Adrenal gland (tissue), 12 donors: ENCODE data around the gene SPANXA2. TPM values are rescaled to one million over a fixed set of nuclear protein-coding genes. Genes with fewer than 3 reads are reported as not detected.

ENCODE experiments used
- DNase-seq, 7 donors: peaks; one replicate each; pipeline ENCODE4 v3.0.0-alpha.2; 2019 to 2020
- H3K27ac ChIP-seq, 5 donors: fragments of 200-600 bp; sonication (generic) in 4 of 5; 1 replicate in 3 of 5; 2 replicates in 2 of 5; pipeline versions ENCODE4 v1.5.1 to v1.8.0; 2016 to 2020; ENCODE audit warnings: mild to moderate bottlenecking in 1 of 5
- H3K27me3 ChIP-seq: fragments of 200-600 bp; 2 replicates; pipeline ENCODE4 v1.8.0; 2021
- H3K36me3 ChIP-seq, 2 donors: fragments of 200-600 bp; replicated peaks in 1 of 2; 1 replicate in 1 of 2; 2 replicates in 1 of 2; pipeline versions ENCODE4 v1.5.1 to v1.8.0; 2018 to 2022
- H3K4me1 ChIP-seq, 2 donors: fragments of 200-600 bp; replicated peaks in 1 of 2; 1 replicate in 1 of 2; 2 replicates in 1 of 2; pipeline versions ENCODE4 v1.5.1 to v1.8.0; 2018 to 2021
- H3K4me3 ChIP-seq, 4 donors: fragments of 200-600 bp; sonication (generic) in 3 of 4; one replicate each; pipeline ENCODE4 v1.5.1; 2016 to 2018
- H3K9me3 ChIP-seq, 3 donors: fragments of 200-600 bp; sonication (generic) in 1 of 3; replicated peaks in 1 of 3; 1 replicate in 2 of 3; 2 replicates in 1 of 3; pipeline versions ENCODE4 v1.5.1 to v1.8.0; 2016 to 2021
- POLR2A ChIP-seq, 2 donors: fragments of 450-650 bp; IDR thresholded peaks; one replicate each; pipeline ENCODE4 v1.6.1; 2017; ENCODE audit warnings: antibody characterized with exemption in 2 of 2, mild to moderate bottlenecking in 2 of 2, moderate library complexity in 1 of 2
- WGBS, 4 donors: extraction: QIAGEN DNeasy Blood & Tissue Kit in 2 of 4; methylation state at CpG; one replicate each; pipeline versions ENCODE4 v1.1.5 to v1.1.7; 2013 to 2017; 5-methylcytosine and 5-hydroxymethylcytosine counted together
- intact Hi-C, 2 donors: fragments of 100-400 bp; cut with DNase I; formaldehyde crosslinking; loops; one replicate each; pipeline versions ENCODE4 v1.14.1 to v1.15.0; 2022 to 2023
- polyA plus RNA-seq, 3 donors: library from polyadenylated mRNA; stranded (reverse); fragments of 200-250 nt in 2 of 3; fragments of 350-450 nt in 1 of 3; fragmentation: Illumina TruSeq in 1 of 3; extraction: RNeasy Lipid Tissue Mini Kit (QIAGEN cat#74804) in 1 of 3; gene quantifications; one replicate each; pipeline ENCODE4 v1.2.3, GENCODE V29; 2013 to 2014
- total RNA-seq, 9 donors: library from RNA; depleted of rRNA in 4 of 9; stranded (reverse); fragments of >200 nt in 4 of 9; fragments of 120-200 nt in 1 of 9; fragmentation: NEBNext Ultra II Directional in 1 of 9; extraction: Animal tissue kit (Norgen Biotek cat#: 25700) in 1 of 9; gene quantifications; one replicate each; pipeline versions ENCODE4 v1.1.0 to v1.2.4, GENCODE V29; 2013 to 2023
- TF ChIP-seq, protein P1 (sequence below), 6 experiments: fragments of 450-650 bp in 4 of 6; fragments of 200-600 bp in 2 of 6; sonication (generic) in 1 of 6; IDR thresholded peaks; 1 replicate in 5 of 6; 2 replicates in 1 of 6; pipeline versions ENCODE4 v1.5.1 to v1.8.0; 2016 to 2021; ENCODE audit warnings: antibody characterized with exemption in 6 of 6, mild to moderate bottlenecking in 2 of 6, moderate library complexity in 1 of 6
- donor health status: healthy with polysubstance abuse.
- donor health status: Bipolar disorder and iron deficiency.
- donor health status: DM: yes; HTN: yes; CAD: no.
- donor health status: DM: no; HTN: no; CAD: no.
- donor health status: DM: no; HTN: no; CAD: no.
- donor health status: DM: yes; HTN: yes; CAD: no.

SPANXA2 gene
- total and polyA plus RNA-seq, 12 donors = not detected

DNA sequence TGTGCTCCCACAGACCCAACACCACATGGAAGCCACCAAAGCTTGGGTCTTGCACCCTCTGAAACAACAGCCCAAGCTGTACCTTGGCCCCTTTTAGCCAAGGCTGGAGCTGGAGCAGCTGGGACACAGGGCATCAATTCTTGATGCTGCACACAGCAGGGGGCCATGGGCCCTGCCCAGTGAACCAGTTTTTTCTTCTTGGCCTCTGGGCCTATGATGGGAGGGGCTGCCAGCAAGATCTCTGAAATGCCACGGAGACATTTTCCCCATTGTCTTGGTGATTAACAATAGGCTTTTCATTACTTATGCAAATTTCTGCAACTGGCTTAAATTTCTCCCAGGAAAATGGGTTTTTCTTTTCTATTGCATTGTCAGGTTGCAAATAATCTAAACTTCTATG, 49.0 kb downstream of the SPANXA2 start:
- WGBS, 4 donors = 0 to 50% (median 28%) methylated on average over 1 of the region's 1 CpG
- Histone ChIP-seq H3K27ac (no peak overlapping the region), H3K36me3 (no peaks in the 10 kb centered on the region), H3K27me3 (no peaks in the 10 kb centered on the region), H3K4me1 (no peaks in the 10 kb centered on the region), H3K9me3 (no peaks in the 10 kb centered on the region), H3K4me3 (no peak overlapping the region)
- no peak for DNase-seq
- TF ChIP-seq, protein P1, sequence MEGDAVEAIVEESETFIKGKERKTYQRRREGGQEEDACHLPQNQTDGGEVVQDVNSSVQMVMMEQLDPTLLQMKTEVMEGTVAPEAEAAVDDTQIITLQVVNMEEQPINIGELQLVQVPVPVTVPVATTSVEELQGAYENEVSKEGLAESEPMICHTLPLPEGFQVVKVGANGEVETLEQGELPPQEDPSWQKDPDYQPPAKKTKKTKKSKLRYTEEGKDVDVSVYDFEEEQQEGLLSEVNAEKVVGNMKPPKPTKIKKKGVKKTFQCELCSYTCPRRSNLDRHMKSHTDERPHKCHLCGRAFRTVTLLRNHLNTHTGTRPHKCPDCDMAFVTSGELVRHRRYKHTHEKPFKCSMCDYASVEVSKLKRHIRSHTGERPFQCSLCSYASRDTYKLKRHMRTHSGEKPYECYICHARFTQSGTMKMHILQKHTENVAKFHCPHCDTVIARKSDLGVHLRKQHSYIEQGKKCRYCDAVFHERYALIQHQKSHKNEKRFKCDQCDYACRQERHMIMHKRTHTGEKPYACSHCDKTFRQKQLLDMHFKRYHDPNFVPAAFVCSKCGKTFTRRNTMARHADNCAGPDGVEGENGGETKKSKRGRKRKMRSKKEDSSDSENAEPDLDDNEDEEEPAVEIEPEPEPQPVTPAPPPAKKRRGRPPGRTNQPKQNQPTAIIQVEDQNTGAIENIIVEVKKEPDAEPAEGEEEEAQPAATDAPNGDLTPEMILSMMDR (IDR thresholded peaks at IDR 0.05) = no peak
- no peak for TF ChIP-seq POLR2A (IDR thresholded peaks at IDR 0.05)
- intact Hi-C loops = no loop called here

Other genes starting within 250 kb of the SPANXA2 start
- not detected for gene SPANXA1, start 5.0 kb upstream of the SPANXA2 start, total RNA-seq
- not detected for gene SPANXA1, start 5.0 kb upstream of the SPANXA2 start, polyA plus RNA-seq
- gene SPANXD, start 109.0 kb downstream of the SPANXA2 start, total RNA-seq = not detected
- not detected for gene SPANXD, start 109.0 kb downstream of the SPANXA2 start, polyA plus RNA-seq
- gene MAGEC3, start 248.6 kb downstream of the SPANXA2 start, total RNA-seq = not detected
- under 1 TPM in 2 of 3 donors, not detected in 1; 0.13 to 0.48 TPM for gene MAGEC3, start 248.6 kb downstream of the SPANXA2 start, polyA plus RNA-seq